NCI-H187 treated with DMSO at 0.1 percent for 48 hours (cell line): ENCODE measurements around the gene KLC3.

Experiments used
- DNase-seq: peaks from one replicate; lab custom pipeline; 2025; lab: John Stamatoyannopoulos, UW

Gene KLC3

DNA sequence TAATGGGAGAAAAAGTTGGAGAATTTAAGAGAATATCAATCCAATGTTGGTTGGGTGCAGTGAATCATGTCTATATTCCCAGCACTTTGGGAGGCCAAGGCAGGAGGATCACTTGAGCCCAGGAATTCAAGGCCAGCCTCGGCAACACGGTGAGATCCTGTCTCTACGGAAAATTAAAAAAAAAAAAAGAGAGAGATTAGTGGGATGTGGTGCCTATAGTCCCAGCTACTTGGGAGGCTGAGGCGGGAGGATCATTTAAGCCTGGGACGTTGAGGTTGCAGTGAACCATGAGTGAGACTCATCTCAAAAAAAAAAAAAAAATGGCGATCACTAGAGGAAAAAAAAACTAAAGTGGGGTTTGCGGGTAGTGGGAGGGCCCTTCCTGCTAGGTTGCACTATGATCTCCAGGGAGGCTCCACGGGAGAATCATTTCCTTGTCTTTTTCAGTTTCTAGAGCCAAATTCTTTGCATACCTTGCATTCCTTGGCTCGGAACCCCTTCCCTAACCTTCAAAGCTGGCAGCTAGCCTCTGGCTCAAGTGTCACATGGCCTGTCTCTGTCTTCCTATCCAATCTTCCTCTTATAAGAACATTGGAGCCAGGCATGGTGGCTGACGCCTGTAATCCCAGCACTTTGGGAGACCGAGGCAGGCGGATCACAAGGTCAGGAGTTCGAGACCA is 35.6 kb downstream of the KLC3 start:
- DNase-seq: no peak

DNA sequence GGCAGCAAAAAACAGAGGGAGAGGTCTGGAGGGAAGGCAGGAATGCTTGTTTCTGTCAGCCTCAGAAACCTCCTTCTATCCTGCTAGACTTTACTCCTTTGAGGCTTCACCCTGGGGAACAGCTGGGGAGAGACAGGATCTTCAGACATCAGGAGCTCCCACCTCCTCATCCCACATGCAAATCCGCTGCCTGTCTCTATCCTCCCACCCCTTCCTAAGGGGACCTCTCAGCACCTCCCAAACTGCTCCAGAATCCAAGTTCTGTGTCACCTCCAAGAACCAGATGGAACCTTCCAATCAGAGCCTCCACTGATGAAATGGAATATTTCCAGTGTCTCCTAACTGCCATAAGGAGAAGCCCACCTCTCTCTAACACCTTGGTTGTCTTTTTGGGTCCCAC is 39.6 kb downstream of the KLC3 start:
- DNase-seq: no peak

DNA sequence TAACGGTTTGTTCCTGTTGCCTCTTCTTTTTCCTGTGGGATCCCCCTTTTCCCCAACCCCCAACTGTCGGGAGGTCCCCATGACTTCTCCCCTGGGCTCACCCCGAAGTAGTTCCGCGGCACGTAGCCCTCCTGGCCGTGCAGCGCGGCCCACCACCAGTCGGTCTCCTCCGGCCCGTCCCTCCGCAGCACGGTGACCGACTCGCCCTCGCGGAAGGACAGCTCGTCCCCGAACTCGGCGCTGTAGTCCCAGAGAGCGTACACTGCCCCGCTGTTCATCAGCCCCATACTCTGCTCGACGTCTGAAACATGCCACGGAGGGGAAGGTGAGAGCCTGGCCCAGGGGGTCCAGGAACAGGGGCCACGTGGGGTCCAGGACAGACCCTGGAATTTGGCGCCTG is 41.9 kb downstream of the KLC3 start:
- no peak for DNase-seq

DNA sequence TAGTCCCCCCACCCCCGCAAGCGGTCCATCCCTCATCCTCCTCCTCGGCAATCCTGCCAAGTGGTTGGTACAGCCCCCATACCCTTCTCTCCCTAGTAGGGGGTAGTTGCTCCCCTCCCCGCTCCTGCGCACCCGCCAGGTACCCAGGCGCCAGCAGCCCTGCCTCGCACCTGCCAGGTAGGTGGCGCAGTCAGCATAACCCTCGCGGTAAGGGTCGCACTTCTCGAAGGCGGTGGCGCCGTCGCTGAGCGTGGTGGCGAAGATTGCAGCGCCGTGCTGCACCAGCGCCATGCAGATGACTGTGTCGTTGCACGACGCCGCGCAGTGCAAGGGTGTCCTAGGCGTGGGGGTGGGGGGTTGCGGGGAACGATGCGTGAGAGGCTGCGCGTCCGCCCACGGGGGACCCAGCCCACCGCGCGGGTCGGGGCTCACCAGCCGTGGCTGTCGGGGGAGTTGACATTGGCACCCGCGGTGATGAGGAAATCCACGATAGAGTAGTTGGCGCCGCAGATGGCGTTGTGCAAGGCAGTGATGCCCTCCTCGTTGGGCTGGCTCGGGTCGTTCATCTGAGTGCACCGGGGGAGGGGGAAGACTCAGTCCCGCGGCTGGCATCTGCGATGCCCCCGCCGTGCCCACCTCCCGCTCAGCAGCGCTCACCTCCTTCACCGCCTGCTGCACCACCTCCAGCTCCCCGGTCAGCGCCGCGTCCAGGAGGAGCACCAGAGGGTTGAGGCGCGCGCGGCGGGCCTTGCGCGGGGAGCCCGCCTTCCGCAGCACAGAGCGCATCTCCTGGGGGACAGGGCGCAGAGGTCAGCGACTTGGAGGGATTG is 45.1 kb downstream of the KLC3 start:
- no peak for DNase-seq

DNA sequence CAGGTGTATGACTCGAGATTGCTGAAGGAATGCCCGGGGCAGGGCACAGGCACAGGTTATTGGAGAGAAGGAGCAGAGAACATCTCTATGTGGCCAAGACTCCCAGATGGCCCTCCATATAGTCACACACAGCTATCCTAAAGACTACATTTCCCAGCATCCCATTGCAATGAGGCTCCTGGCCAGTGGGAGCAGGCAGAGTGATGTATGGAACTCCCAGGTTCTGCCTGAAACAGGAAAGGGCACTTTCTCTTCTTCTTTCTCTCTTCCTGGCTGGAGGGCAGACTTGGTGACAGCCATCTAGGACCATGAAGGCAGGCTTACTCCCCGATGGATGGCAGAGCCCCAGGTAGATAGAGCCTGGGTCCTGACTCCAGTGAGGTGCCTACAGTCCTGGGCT is 50.8 kb downstream of the KLC3 start:
- no peak for DNase-seq

DNA sequence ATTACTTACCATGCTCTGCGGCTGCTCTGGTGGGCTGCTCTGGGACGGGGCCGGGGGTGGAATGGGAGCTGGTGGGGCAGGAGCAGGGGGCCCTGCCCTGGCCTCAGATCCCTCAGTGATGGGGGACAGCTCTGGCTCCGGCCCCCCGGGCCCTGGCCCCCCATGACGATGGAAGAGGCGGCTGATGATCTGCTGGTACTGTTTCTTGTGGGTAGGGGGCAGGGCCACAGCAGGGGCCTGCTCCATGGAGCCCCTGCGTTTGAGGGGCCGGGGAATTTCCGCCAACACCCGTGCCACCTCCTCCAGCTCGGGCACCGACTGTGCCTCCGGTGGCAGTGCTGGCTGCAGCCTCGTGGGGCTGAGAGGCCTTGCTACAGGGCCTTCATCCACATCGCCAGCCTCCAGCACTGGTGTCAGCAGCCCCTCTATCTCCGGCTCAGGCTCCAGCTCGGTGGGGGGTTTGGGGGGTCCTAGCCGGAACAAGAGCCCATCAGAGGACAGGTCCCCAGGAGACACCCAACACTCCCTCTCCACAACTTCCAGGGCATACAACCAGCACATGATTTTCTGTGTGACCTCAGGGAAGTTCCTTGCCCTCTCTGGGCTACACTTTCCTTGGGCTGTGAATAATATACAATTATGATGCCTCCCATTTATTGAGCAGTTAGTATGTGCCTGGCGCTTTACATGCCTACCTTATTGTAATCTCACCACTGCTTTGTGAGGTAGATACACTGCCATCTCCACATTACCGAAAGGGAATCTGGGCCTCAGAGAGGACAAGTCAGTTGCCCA is 51.5 kb downstream of the KLC3 start:
- no peak for DNase-seq

DNA sequence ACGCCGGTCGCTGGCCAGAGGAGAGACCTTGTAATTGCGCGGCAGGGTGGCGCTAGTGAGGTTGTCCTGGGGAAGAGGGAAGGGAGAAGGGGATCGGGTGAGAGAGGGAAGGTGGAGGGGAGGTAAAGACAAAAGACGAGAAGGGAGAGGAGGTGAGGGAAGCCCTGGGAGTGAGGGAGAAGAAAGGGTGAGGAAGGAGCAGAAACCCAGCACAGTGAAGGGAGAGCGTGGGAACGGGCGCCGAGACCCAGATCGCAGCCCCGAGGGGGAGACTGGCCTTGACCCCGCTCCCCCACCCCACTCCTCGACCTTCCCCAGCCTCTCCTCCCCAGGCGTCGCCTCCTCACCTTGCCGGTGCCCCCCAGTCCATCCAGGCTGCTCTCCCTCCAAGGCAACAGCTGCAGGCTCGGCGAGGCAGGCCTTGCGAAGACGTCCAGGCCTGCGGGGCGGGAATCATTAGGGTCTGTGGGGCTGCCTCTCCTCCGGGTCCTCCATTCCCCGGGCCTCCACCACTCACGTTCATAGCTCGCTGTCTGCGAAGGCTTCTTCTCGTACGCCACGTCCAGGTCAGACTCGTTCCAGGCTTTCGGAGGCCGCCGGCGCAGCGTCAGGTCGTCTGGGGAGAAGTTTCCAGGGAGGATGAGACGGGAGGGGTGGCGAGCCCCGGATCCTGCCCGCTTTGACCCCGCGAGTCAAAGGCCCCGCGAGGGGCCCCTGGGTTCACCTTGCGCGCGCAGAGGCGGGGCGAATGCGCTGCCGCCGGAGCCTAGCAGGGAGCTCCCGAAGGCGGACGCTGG is 55.5 kb downstream of the KLC3 start:
- DNase-seq: no peak

DNA sequence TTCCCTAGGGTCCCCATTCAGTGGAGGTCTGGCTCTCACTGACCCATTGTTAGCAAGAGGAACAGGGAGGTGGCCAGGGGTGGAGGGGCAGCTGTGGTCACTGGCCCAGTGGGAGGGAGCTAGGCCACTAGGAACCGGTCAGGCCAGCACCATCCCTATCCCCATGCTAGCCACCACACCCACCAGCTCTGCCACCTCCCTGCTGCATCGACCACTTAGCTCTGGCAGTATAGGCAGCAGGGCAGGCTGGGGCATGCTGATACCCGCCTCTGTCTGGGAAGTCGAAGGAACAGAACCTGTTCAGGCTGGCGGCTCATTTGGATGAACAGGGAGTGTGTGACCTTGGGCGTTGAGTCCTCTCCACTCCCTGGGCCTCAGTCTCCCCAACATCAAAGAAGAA is 59.6 kb downstream of the KLC3 start:
- DNase-seq: no peak
